Measurements from ENCODE around the gene STK17B. TPM values are rescaled to one million over a fixed set of nuclear protein-coding genes. Genes with fewer than 3 reads are reported as not detected.
A peak's percentile ranks its signal among the peaks of the same experiment; 100 is the strongest.

The STK17B gene
- total and polyA plus RNA-seq, 10 of the 15 experiments (the other 5 are each of a cell fraction or from before 2014, with no cell fraction given), result 21.2 to 108 (median 53.7) TPM

DNA sequence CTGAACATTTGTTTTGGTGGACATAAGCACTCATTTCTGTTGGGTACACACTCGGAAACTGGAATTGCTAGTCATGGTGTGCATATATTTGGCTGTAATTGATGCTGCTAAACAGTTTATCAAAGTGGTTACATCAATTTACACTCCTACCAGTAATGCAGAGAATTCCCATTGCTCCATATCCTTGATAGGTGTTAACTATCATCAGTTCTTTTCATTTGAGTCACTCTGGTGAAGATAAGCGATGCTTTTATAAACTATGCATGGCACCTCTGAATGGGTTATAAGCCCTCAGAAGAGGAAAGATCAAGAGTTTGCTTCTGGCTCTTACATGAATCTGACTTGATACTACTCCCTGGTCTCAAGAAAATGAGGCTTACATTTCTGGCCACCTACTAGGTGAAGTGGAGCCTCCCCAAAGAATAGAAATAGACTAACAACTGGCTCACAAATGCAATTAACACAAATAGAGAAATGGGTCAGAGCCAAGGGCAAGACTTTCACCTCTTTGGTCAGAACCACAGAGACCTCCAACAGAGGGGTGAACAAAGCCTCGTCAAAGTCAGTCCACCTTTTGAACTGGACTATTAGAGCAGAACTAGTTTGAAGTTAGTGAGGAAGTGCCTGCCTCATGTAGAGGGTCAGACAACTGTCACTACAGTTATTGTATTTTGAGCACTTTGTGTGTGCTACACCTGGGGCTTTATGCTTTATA lies 15.0 kb upstream of the STK17B start (continued):
- TF ChIP-seq ELK1 (IDR thresholded peaks at IDR 0.05; ENCODE audit: low read depth, low read length), result no peak
- no peak for TF ChIP-seq IKZF2 (IDR thresholded peaks at IDR 0.05)
- TF ChIP-seq HDAC2 (IDR thresholded peaks at IDR 0.05), result no peak
- TF ChIP-seq NR2F1 (conservative IDR thresholded peaks at IDR 0.05), result peak; percentile 96
- TF ChIP-seq, protein P1, sequence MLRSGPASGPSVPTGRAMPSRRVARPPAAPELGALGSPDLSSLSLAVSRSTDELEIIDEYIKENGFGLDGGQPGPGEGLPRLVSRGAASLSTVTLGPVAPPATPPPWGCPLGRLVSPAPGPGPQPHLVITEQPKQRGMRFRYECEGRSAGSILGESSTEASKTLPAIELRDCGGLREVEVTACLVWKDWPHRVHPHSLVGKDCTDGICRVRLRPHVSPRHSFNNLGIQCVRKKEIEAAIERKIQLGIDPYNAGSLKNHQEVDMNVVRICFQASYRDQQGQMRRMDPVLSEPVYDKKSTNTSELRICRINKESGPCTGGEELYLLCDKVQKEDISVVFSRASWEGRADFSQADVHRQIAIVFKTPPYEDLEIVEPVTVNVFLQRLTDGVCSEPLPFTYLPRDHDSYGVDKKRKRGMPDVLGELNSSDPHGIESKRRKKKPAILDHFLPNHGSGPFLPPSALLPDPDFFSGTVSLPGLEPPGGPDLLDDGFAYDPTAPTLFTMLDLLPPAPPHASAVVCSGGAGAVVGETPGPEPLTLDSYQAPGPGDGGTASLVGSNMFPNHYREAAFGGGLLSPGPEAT (IDR thresholded peaks at IDR 0.05; ENCODE audit: low read depth), result no peak
- peak; percentile 28 for TF ChIP-seq SKIL (IDR thresholded peaks at IDR 0.05; ENCODE audit: low read depth, poor library complexity, severe bottlenecking)
- TF ChIP-seq TCF7 (IDR thresholded peaks at IDR 0.05; ENCODE audit: borderline replicate concordance), result peak; percentile 57; the same call in 1 of the 2 replicates
- TF ChIP-seq POLR2AphosphoS5 (IDR thresholded peaks at IDR 0.05; ENCODE audit: low read length), result no peak
- TF ChIP-seq ATF2 (IDR thresholded peaks at IDR 0.05; ENCODE audit: low read length), result no peak
- no peak for TF ChIP-seq TBL1XR1 (IDR thresholded peaks at IDR 0.05; ENCODE audit: low read depth, low read length)
- TF ChIP-seq ZSCAN29 (IDR thresholded peaks at IDR 0.05), result no peak
- peak in 1 of 2 experiments; percentile 45; a peak in 1 of 4 replicates for TF ChIP-seq EP300 (IDR thresholded peaks at IDR 0.05; ENCODE audit: borderline replicate concordance in 1 of 2, control insufficient read depth in 1 of 2, low read depth in 2 of 2, low read length in 2 of 2)
- TF ChIP-seq ASH2L (IDR thresholded peaks at IDR 0.05; ENCODE audit: borderline replicate concordance, low read depth), result no peak
- peak; percentile 65 for TF ChIP-seq DPF2 (IDR thresholded peaks at IDR 0.05)

Data from GM12878 (cell line).